Measurements from ENCODE around the gene KCNJ14.

The KCNJ14 gene

GRCh38 chr19:48424694-48425219, 30.6 kb upstream of the KCNJ14 start:
- H3K27ac ChIP-seq (ENCODE audit: insufficient read depth, low read length, poor library complexity, severe bottlenecking), result no peak overlapping the region
- H3K4me3 ChIP-seq (ENCODE audit: insufficient read depth, low read depth, low read length, poor library complexity, severe bottlenecking), result no peak overlapping the region

GRCh38 chr19:48428670-48429069, 26.7 kb upstream of the KCNJ14 start:
- Histone ChIP-seq H3K4me1 (ENCODE audit: control insufficient read depth, insufficient read depth, low read length, poor library complexity, severe bottlenecking) (no peaks in the 10 kb centered on the region), H3K9me3 (ENCODE audit: control insufficient read depth, low read length) (no peaks in the 10 kb centered on the region)

More at GRCh38 chr19:48424694-48425219, 30.6 kb upstream of the KCNJ14 start:
- Histone ChIP-seq H3K27me3 (replicated peaks; ENCODE audit: control insufficient read depth, insufficient read depth, low read length, poor library complexity, severe bottlenecking) (no peaks in the 10 kb centered on the region), H3K9me3 (ENCODE audit: control insufficient read depth, low read length) (no peaks in the 10 kb centered on the region), H3K36me3 (ENCODE audit: control insufficient read depth, insufficient read depth, low read length) (no peaks in the 10 kb centered on the region), H3K4me1 (ENCODE audit: control insufficient read depth, insufficient read depth, low read length, poor library complexity, severe bottlenecking) (no peaks in the 10 kb centered on the region)
- DNase-seq, result no peak

GRCh38 chr19:48433337-48433736, 22.0 kb upstream of the KCNJ14 start:
- no peak for DNase-seq
- Histone ChIP-seq H3K36me3 (ENCODE audit: control insufficient read depth, insufficient read depth, low read length) (no peaks in the 10 kb centered on the region), H3K9me3 (ENCODE audit: control insufficient read depth, low read length) (no peaks in the 10 kb centered on the region), H3K27ac (ENCODE audit: insufficient read depth, low read length, poor library complexity, severe bottlenecking) (no peak overlapping the region), H3K4me1 (ENCODE audit: control insufficient read depth, insufficient read depth, low read length, poor library complexity, severe bottlenecking) (no peaks in the 10 kb centered on the region), H3K27me3 (replicated peaks; ENCODE audit: control insufficient read depth, insufficient read depth, low read length, poor library complexity, severe bottlenecking) (no peaks in the 10 kb centered on the region), H3K4me3 (ENCODE audit: insufficient read depth, low read depth, low read length, poor library complexity, severe bottlenecking) (no peak overlapping the region)

More at GRCh38 chr19:48428670-48429069, 26.7 kb upstream of the KCNJ14 start:
- no peak for DNase-seq
- Histone ChIP-seq H3K36me3 (ENCODE audit: control insufficient read depth, insufficient read depth, low read length) (no peaks in the 10 kb centered on the region), H3K27me3 (replicated peaks; ENCODE audit: control insufficient read depth, insufficient read depth, low read length, poor library complexity, severe bottlenecking) (no peaks in the 10 kb centered on the region), H3K27ac (ENCODE audit: insufficient read depth, low read length, poor library complexity, severe bottlenecking) (no peak overlapping the region), H3K4me3 (ENCODE audit: insufficient read depth, low read depth, low read length, poor library complexity, severe bottlenecking) (no peak overlapping the region)

GRCh38 chr19:48436586-48436985, 18.8 kb upstream of the KCNJ14 start:
- Histone ChIP-seq H3K27ac (ENCODE audit: insufficient read depth, low read length, poor library complexity, severe bottlenecking) (no peak overlapping the region), H3K4me1 (ENCODE audit: control insufficient read depth, insufficient read depth, low read length, poor library complexity, severe bottlenecking) (no peaks in the 10 kb centered on the region), H3K36me3 (ENCODE audit: control insufficient read depth, insufficient read depth, low read length) (no peaks in the 10 kb centered on the region), H3K27me3 (replicated peaks; ENCODE audit: control insufficient read depth, insufficient read depth, low read length, poor library complexity, severe bottlenecking) (no peaks in the 10 kb centered on the region), H3K4me3 (ENCODE audit: insufficient read depth, low read depth, low read length, poor library complexity, severe bottlenecking) (no peak overlapping the region), H3K9me3 (ENCODE audit: control insufficient read depth, low read length) (no peaks in the 10 kb centered on the region)
- DNase-seq, result no peak

- no peaks in the 10 kb centered on the region for H3K9me3 ChIP-seq (ENCODE audit: control insufficient read depth, low read length)
- no peak for DNase-seq
- H3K27ac ChIP-seq (ENCODE audit: insufficient read depth, low read length, poor library complexity, severe bottlenecking), result no peak overlapping the region
- H3K4me3 ChIP-seq (ENCODE audit: insufficient read depth, low read depth, low read length, poor library complexity, severe bottlenecking), result no peak overlapping the region
- H3K27me3 ChIP-seq (replicated peaks; ENCODE audit: control insufficient read depth, insufficient read depth, low read length, poor library complexity, severe bottlenecking), result peaks cover 11% of the 10 kb centered on the region
- peaks cover 20% of the 10 kb centered on the region for H3K4me1 ChIP-seq (ENCODE audit: control insufficient read depth, insufficient read depth, low read length, poor library complexity, severe bottlenecking)
- H3K36me3 ChIP-seq (ENCODE audit: control insufficient read depth, insufficient read depth, low read length), result no peaks in the 10 kb centered on the region
These were observed 13.9 kb upstream of the KCNJ14 start for GRCh38 chr19:48441360-48442050.

- H3K4me3 ChIP-seq (ENCODE audit: insufficient read depth, low read depth, low read length, poor library complexity, severe bottlenecking), result no peak overlapping the region
- H3K27ac ChIP-seq (ENCODE audit: insufficient read depth, low read length, poor library complexity, severe bottlenecking), result no peak overlapping the region
- peaks cover 11% of the 10 kb centered on the region for H3K27me3 ChIP-seq (replicated peaks; ENCODE audit: control insufficient read depth, insufficient read depth, low read length, poor library complexity, severe bottlenecking)
- H3K9me3 ChIP-seq (ENCODE audit: control insufficient read depth, low read length), result no peaks in the 10 kb centered on the region
- no peak for DNase-seq
- H3K36me3 ChIP-seq (ENCODE audit: control insufficient read depth, insufficient read depth, low read length), result peaks cover under 1% of the 10 kb centered on the region
- peaks cover 21% of the 10 kb centered on the region for H3K4me1 ChIP-seq (ENCODE audit: control insufficient read depth, insufficient read depth, low read length, poor library complexity, severe bottlenecking)
These were observed 13.0 kb upstream of the KCNJ14 start for GRCh38 chr19:48442116-48443035.

GRCh38 chr19:48443256-48443655, 12.1 kb upstream of the KCNJ14 start:
- Histone ChIP-seq H3K27me3 (replicated peaks; ENCODE audit: control insufficient read depth, insufficient read depth, low read length, poor library complexity, severe bottlenecking) (peaks cover 11% of the 10 kb centered on the region), H3K4me3 (ENCODE audit: insufficient read depth, low read depth, low read length, poor library complexity, severe bottlenecking) (no peak overlapping the region)

GRCh38 chr19:48443731-48444128, 11.6 kb upstream of the KCNJ14 start:
- Histone ChIP-seq H3K4me1 (ENCODE audit: control insufficient read depth, insufficient read depth, low read length, poor library complexity, severe bottlenecking) (peaks cover 21% of the 10 kb centered on the region), H3K36me3 (ENCODE audit: control insufficient read depth, insufficient read depth, low read length) (peaks cover 14% of the 10 kb centered on the region), H3K27ac (ENCODE audit: insufficient read depth, low read length, poor library complexity, severe bottlenecking) (no peak overlapping the region), H3K4me3 (ENCODE audit: insufficient read depth, low read depth, low read length, poor library complexity, severe bottlenecking) (peak overlapping the region; percentile 80), H3K27me3 (replicated peaks; ENCODE audit: control insufficient read depth, insufficient read depth, low read length, poor library complexity, severe bottlenecking) (peaks cover 11% of the 10 kb centered on the region), H3K9me3 (ENCODE audit: control insufficient read depth, low read length) (no peaks in the 10 kb centered on the region)
- DNase-seq, result no peak

More at GRCh38 chr19:48443256-48443655, 12.1 kb upstream of the KCNJ14 start:
- no peaks in the 10 kb centered on the region for H3K9me3 ChIP-seq (ENCODE audit: control insufficient read depth, low read length)
- H3K4me1 ChIP-seq (ENCODE audit: control insufficient read depth, insufficient read depth, low read length, poor library complexity, severe bottlenecking), result peaks cover 21% of the 10 kb centered on the region
- DNase-seq, result no peak
- H3K36me3 ChIP-seq (ENCODE audit: control insufficient read depth, insufficient read depth, low read length), result peaks cover 9% of the 10 kb centered on the region
- no peak overlapping the region for H3K27ac ChIP-seq (ENCODE audit: insufficient read depth, low read length, poor library complexity, severe bottlenecking)

- Histone ChIP-seq H3K9me3 (ENCODE audit: control insufficient read depth, low read length) (no peaks in the 10 kb centered on the region), H3K4me3 (ENCODE audit: insufficient read depth, low read depth, low read length, poor library complexity, severe bottlenecking) (peak overlapping the region; percentile 80), H3K4me1 (ENCODE audit: control insufficient read depth, insufficient read depth, low read length, poor library complexity, severe bottlenecking) (peaks cover 21% of the 10 kb centered on the region), H3K27ac (ENCODE audit: insufficient read depth, low read length, poor library complexity, severe bottlenecking) (no peak overlapping the region), H3K27me3 (replicated peaks; ENCODE audit: control insufficient read depth, insufficient read depth, low read length, poor library complexity, severe bottlenecking) (peaks cover 11% of the 10 kb centered on the region), H3K36me3 (ENCODE audit: control insufficient read depth, insufficient read depth, low read length) (peaks cover 15% of the 10 kb centered on the region)
- DNase-seq, result no peak
These were observed 11.0 kb upstream of the KCNJ14 start for GRCh38 chr19:48444129-48444935.

All from effector memory CD4-positive, alpha-beta T cell (primary cell).